Stimulated activated CD4-positive, alpha-beta T cell treated with anti-CD3 and anti-CD28 coated beads, TNF-alpha, amount 100 ng/mL, for 48 hours (primary cell): ENCODE results near the gene SDSL.

Experiments used
- DNase-seq, 3 donors: peaks; one replicate each; pipeline ENCODE4 v3.0.0-alpha.2; 2020; ENCODE audit warnings: low read depth in 3 of 3

SDSL gene

GRCh38 chr12:113422030-113422885, at the start of gene SDSL:
Gene SDSL (plus strand): TSS chr12:113422380. CDS start chr12:113427983, 5,603 bp downstream.
- peak in 2 of 3 donors; percentile 8 to 23 for DNase-seq

- DNase-seq: no peak
Measured at GRCh38 chr12:113373440-113373839, 48.7 kb upstream of the SDSL start.

- no peak for DNase-seq
Measured at GRCh38 chr12:113373969-113374368, 48.2 kb upstream of the SDSL start.

- DNase-seq: no peak
Measured at GRCh38 chr12:113374823-113375428, 47.3 kb upstream of the SDSL start.

- no peak for DNase-seq
Measured at GRCh38 chr12:113378291-113378690, 43.9 kb upstream of the SDSL start.

- no peak for DNase-seq
Measured at GRCh38 chr12:113381220-113381619, 41.0 kb upstream of the SDSL start.

- DNase-seq: no peak
Measured at GRCh38 chr12:113382206-113382605, 40.0 kb upstream of the SDSL start.

GRCh38 chr12:113384778-113385177, 37.4 kb upstream of the SDSL start:
- no peak for DNase-seq

GRCh38 chr12:113385282-113385882, 36.8 kb upstream of the SDSL start:
- DNase-seq: no peak

- DNase-seq: no peak
Measured at GRCh38 chr12:113386866-113387566, 35.2 kb upstream of the SDSL start.

- no peak for DNase-seq
Measured at GRCh38 chr12:113387631-113388030, 34.5 kb upstream of the SDSL start.

GRCh38 chr12:113388351-113388750, 33.8 kb upstream of the SDSL start:
- DNase-seq: no peak

GRCh38 chr12:113390064-113391043, 31.8 kb upstream of the SDSL start:
- no peak for DNase-seq

- no peak for DNase-seq
Measured at GRCh38 chr12:113391145-113391544, 31.0 kb upstream of the SDSL start.

- no peak for DNase-seq
Measured at GRCh38 chr12:113391650-113392337, 30.4 kb upstream of the SDSL start.

GRCh38 chr12:113392520-113392919, 29.7 kb upstream of the SDSL start:
- DNase-seq: no peak

- DNase-seq: no peak
Measured at GRCh38 chr12:113392988-113393579, 29.1 kb upstream of the SDSL start.

- no peak for DNase-seq
Measured at GRCh38 chr12:113393749-113394148, 28.4 kb upstream of the SDSL start.

GRCh38 chr12:113395119-113395518, 27.1 kb upstream of the SDSL start:
- DNase-seq: no peak

GRCh38 chr12:113396200-113396599, 26.0 kb upstream of the SDSL start:
- DNase-seq: no peak
